OCI-LY7 (cell line): Measurements from ENCODE around the gene OTOP1. TPM values are rescaled to one million over a fixed set of nuclear protein-coding genes. Genes with fewer than 3 reads are reported as not detected.

Source experiments
- BruUV-seq: library from RNA; stranded (reverse); fragments of 400-500 nt; replicated peaks from 2 replicates; lab custom pipeline; 2021; lab: Mats Ljungman, UMichigan
- CTCF ChIA-PET: fragments of 300-600 bp; sonication (Branson Sonifier 250); formaldehyde crosslinking; loops from one replicate; lab custom pipeline; 2022; ENCODE audit warnings: antibody characterized with exemption; ENCODE audit not compliant: unreplicated experiment; lab: Charles Lee
- POLR2A ChIA-PET: fragments of 300-600 bp; sonication (Branson Sonifier 250); formaldehyde crosslinking; loops from one replicate; lab custom pipeline; 2022; ENCODE audit warnings: antibody characterized with exemption; lab: Charles Lee
- DNase-seq: peaks from one replicate; pipeline ENCODE4 v3.0.0-alpha.2; 2015; ENCODE audit warnings: low spot score
- H2AFZ ChIP-seq: fragments of 200-600 bp; sonication (generic), shearing (Covaris generic); 2 replicates; pipeline ENCODE4 v1.6.1; 2014; ENCODE audit warnings: mild to moderate bottlenecking, antibody characterized with exemption, low read length, moderate library complexity
- H3K27ac ChIP-seq: fragments of 200-600 bp; sonication (generic); 2 replicates; pipeline ENCODE4 v1.5.1; 2014; ENCODE audit warnings: mixed run types, low read depth, mild to moderate bottlenecking, moderate library complexity, low read length, inconsistent platforms; ENCODE audit not compliant: poor library complexity, severe bottlenecking
- H3K36me3 ChIP-seq: fragments of 200-600 bp; sonication (generic); 2 replicates; pipeline ENCODE4 v1.6.1; 2014; ENCODE audit warnings: mild to moderate bottlenecking, antibody characterized with exemption, low read length, moderate library complexity, mixed read lengths; ENCODE audit not compliant: insufficient read depth
- H3K4me1 ChIP-seq: fragments of 200-600 bp; sonication (generic); 2 replicates; pipeline ENCODE4 v1.5.1; 2014; ENCODE audit warnings: mild to moderate bottlenecking, low read length; ENCODE audit not compliant: insufficient read depth, poor library complexity, severe bottlenecking
- H3K4me2 ChIP-seq: fragments of 200-600 bp; sonication (generic); 2 replicates; pipeline ENCODE4 v1.6.1; 2014; ENCODE audit warnings: mild to moderate bottlenecking, low read length
- H3K4me3 ChIP-seq: fragments of 200-600 bp; sonication (generic); 2 replicates; pipeline ENCODE4 v1.5.1; 2014; ENCODE audit warnings: mild to moderate bottlenecking, low read depth, low read length; ENCODE audit not compliant: poor library complexity, severe bottlenecking
- H3K79me2 ChIP-seq: fragments of 200-600 bp; sonication (generic); 2 replicates; pipeline ENCODE4 v1.6.1; 2016; ENCODE audit warnings: low read depth, mild to moderate bottlenecking, low read length, moderate library complexity, mixed read lengths; ENCODE audit not compliant: insufficient read depth
- H3K9me2 ChIP-seq: fragments of 200-600 bp; sonication (generic); 2 replicates; pipeline ENCODE4 v1.6.1; 2016; ENCODE audit warnings: mild to moderate bottlenecking, low read length, mixed read lengths; ENCODE audit not compliant: insufficient read depth
- H3K9me3 ChIP-seq: fragments of 200-600 bp; sonication (generic); 2 replicates; pipeline ENCODE4 v1.6.1; 2014; ENCODE audit warnings: mild to moderate bottlenecking, mixed run types, low read length, mixed read lengths
- H4K20me1 ChIP-seq: fragments of 200-600 bp; sonication (generic); 2 replicates; pipeline ENCODE4 v1.6.1; 2014; ENCODE audit warnings: mild to moderate bottlenecking, antibody characterized with exemption, low read length, moderate library complexity, mixed read lengths; ENCODE audit not compliant: insufficient read depth
- CTCF ChIP-seq: fragments of 200-600 bp; sonication (generic); conservative IDR thresholded peaks from 2 replicates; pipeline ENCODE4 v1.5.1; 2014; ENCODE audit warnings: mild to moderate bottlenecking, antibody characterized with exemption, low read length, moderate library complexity, mixed read lengths
- EZH2phosphoT487 ChIP-seq: fragments of 200-600 bp; sonication (generic); IDR thresholded peaks from 2 replicates; pipeline ENCODE4 v1.6.1; 2018; ENCODE audit warnings: low read depth, borderline replicate concordance, mild to moderate bottlenecking, mixed run types, antibody characterized with exemption, low read length, moderate library complexity, mixed read lengths
- intact Hi-C: fragments of 100-400 bp; cut with micrococcal nuclease; formaldehyde crosslinking; loops from one replicate; pipeline ENCODE4 v1.10.0; 2022; ENCODE audit not compliant: unreplicated experiment
- total RNA-seq, 2 experiments: library from RNA; depleted of rRNA in 1 of 2; stranded (reverse); fragments of >200 nt in 1 of 2; shearing (Covaris generic) in 1 of 2; gene quantifications; 2 replicates each; pipeline ENCODE4 v1.2.3, GENCODE V29; 2014 to 2022

OTOP1 gene
- total RNA-seq, 2 experiments from 2014 or later, result not detected

- no peak overlapping the region for H3K4me2 ChIP-seq
- DNase-seq, result no peak
- no peaks in the 10 kb centered on the region for H3K9me3 ChIP-seq
- H4K20me1 ChIP-seq, result no peaks in the 10 kb centered on the region
- no peaks in the 10 kb centered on the region for H3K4me1 ChIP-seq
- no peak for TF ChIP-seq CTCF
- TF ChIP-seq EZH2phosphoT487, result no peak
- no peak overlapping the region for H3K4me3 ChIP-seq
- H3K27ac ChIP-seq, result no peak overlapping the region
- ChIA-PET CTCF (no interaction called here), POLR2A (no interaction called here)
- BruUV-seq, result no TSS peak
- H3K79me2 ChIP-seq, result no peaks in the 10 kb centered on the region
- no peaks in the 10 kb centered on the region for H3K36me3 ChIP-seq
- H2AFZ ChIP-seq, result no peak overlapping the region
- H3K9me2 ChIP-seq, result no peaks in the 10 kb centered on the region
- intact Hi-C loops, result no loop called here
Observed at GRCh38 chr4:4228356-4228668, 1.6 kb upstream of the OTOP1 start.

GRCh38 chr4:4227510-4228355, 1.0 kb upstream of the OTOP1 start:
- Histone ChIP-seq H2AFZ (no peak overlapping the region), H4K20me1 (no peaks in the 10 kb centered on the region), H3K36me3 (no peaks in the 10 kb centered on the region), H3K4me1 (no peaks in the 10 kb centered on the region), H3K4me3 (no peak overlapping the region), H3K9me2 (no peaks in the 10 kb centered on the region), H3K27ac (no peak overlapping the region), H3K4me2 (no peak overlapping the region), H3K79me2 (no peaks in the 10 kb centered on the region), H3K9me3 (no peaks in the 10 kb centered on the region)
- POLR2A ChIA-PET, result no interaction called here
- CTCF ChIA-PET, result no interaction called here
- intact Hi-C loops, result no loop called here
- TF ChIP-seq EZH2phosphoT487, result no peak
- TF ChIP-seq CTCF, result no peak
- BruUV-seq, result no TSS peak
- no peak for DNase-seq

GRCh38 chr4:4225915-4226605, 669 bp downstream of the OTOP1 start:
- intact Hi-C loops, result no loop called here
- no peak overlapping the region for H3K4me3 ChIP-seq
- H3K36me3 ChIP-seq, result no peaks in the 10 kb centered on the region
- DNase-seq, result no peak
- ChIA-PET CTCF (no interaction called here), POLR2A (no interaction called here)
- H2AFZ ChIP-seq, result no peak overlapping the region
- TF ChIP-seq EZH2phosphoT487 (no peak), CTCF (no peak)
- H3K4me1 ChIP-seq, result no peaks in the 10 kb centered on the region
- H3K79me2 ChIP-seq, result no peaks in the 10 kb centered on the region
- no peaks in the 10 kb centered on the region for H3K9me2 ChIP-seq
- no peak overlapping the region for H3K4me2 ChIP-seq
- BruUV-seq, result no TSS peak
- H4K20me1 ChIP-seq, result no peaks in the 10 kb centered on the region
- no peaks in the 10 kb centered on the region for H3K9me3 ChIP-seq
- H3K27ac ChIP-seq, result no peak overlapping the region
